ENCODE measurements around the gene RAVER2. TPM values are rescaled to one million over a fixed set of nuclear protein-coding genes. Genes with fewer than 3 reads are reported as not detected.

The RAVER2 gene
- polyA plus RNA-seq, 1 donor (not counting 4 experiments of a cell fraction or from before 2014, with no cell fraction given) = 9.1 TPM

GRCh38 chr1:64758233-64758632 lies 13.4 kb downstream of the RAVER2 start:
- dilution Hi-C loops (cut with MboI; ENCODE audit: extremely low pct_ligation_motif_present, low sequenced_read_pairs) = no loop called here
- TF ChIP-seq EZH2 (IDR thresholded peaks at IDR 0.05; ENCODE audit: low read length) = no peak
- no peak for TF ChIP-seq CTCF (optimal IDR thresholded peaks at IDR 0.05 in 1 of 3, IDR thresholded peaks at IDR 0.05 in 1 of 3, conservative IDR thresholded peaks at IDR 0.05 in 1 of 3; ENCODE audit: extremely low read depth in 1 of 3, insufficient read depth in 2 of 3, low read length in 3 of 3)

GRCh38 chr1:64759968-64760367 lies 15.1 kb downstream of the RAVER2 start:
- no peak overlapping the region for H2AFZ ChIP-seq (ENCODE audit: control insufficient read depth, low read length)
- H3K4me1 ChIP-seq (ENCODE audit: control insufficient read depth, extremely low read depth, insufficient read depth, low read length) = no peaks in the 10 kb centered on the region
- H3K9me1 ChIP-seq (ENCODE audit: control insufficient read depth, extremely low read depth, insufficient read depth, low read length) = no peaks in the 10 kb centered on the region
- H3K9ac ChIP-seq (ENCODE audit: control insufficient read depth, extremely low read depth, insufficient read depth, low read length) = no peak overlapping the region
- no peaks in the 10 kb centered on the region for H4K20me1 ChIP-seq (ENCODE audit: control insufficient read depth, extremely low read depth, insufficient read depth, low read length)
- H3K79me2 ChIP-seq (ENCODE audit: control insufficient read depth, insufficient read depth, low read length) = no peaks in the 10 kb centered on the region
- no peak overlapping the region for H3K27ac ChIP-seq (ENCODE audit: control insufficient read depth, insufficient read depth, low read length)
- DNase-seq (ENCODE audit: low read depth, low spot score) = no peak
- H3K4me2 ChIP-seq (ENCODE audit: control insufficient read depth, extremely low read depth, insufficient read depth, low read depth, low read length) = no peak overlapping the region
- H3K27me3 ChIP-seq (ENCODE audit: control insufficient read depth, extremely low read depth, insufficient read depth, low read length) = no peaks in the 10 kb centered on the region
- H3K9me3 ChIP-seq (ENCODE audit: control insufficient read depth, low read depth, low read length) = no peaks in the 10 kb centered on the region
- no peak for FAIRE-seq
- no peak for TF ChIP-seq CTCF (optimal IDR thresholded peaks at IDR 0.05 in 1 of 3, IDR thresholded peaks at IDR 0.05 in 1 of 3, conservative IDR thresholded peaks at IDR 0.05 in 1 of 3; ENCODE audit: extremely low read depth in 1 of 3, insufficient read depth in 2 of 3, low read length in 3 of 3)
- TF ChIP-seq EZH2 (IDR thresholded peaks at IDR 0.05; ENCODE audit: low read length) = no peak
- H3K4me3 ChIP-seq (ENCODE audit: control insufficient read depth in 2 of 3, extremely low read depth in 1 of 3, insufficient read depth in 2 of 3, low read depth in 1 of 3, low read length in 3 of 3) = no peak overlapping the region
- dilution Hi-C loops (cut with MboI; ENCODE audit: extremely low pct_ligation_motif_present, low sequenced_read_pairs) = no loop called here
- no peaks in the 10 kb centered on the region for H3K36me3 ChIP-seq (ENCODE audit: control insufficient read depth in 2 of 2, extremely low read depth in 1 of 2, insufficient read depth in 2 of 2, low read length in 2 of 2)

More at GRCh38 chr1:64758233-64758632, 13.4 kb downstream of the RAVER2 start:
- no peaks in the 10 kb centered on the region for H4K20me1 ChIP-seq (ENCODE audit: control insufficient read depth, extremely low read depth, insufficient read depth, low read length)
- H3K36me3 ChIP-seq (ENCODE audit: control insufficient read depth in 2 of 2, extremely low read depth in 1 of 2, insufficient read depth in 2 of 2, low read length in 2 of 2) = no peaks in the 10 kb centered on the region
- H3K27ac ChIP-seq (ENCODE audit: control insufficient read depth, insufficient read depth, low read length) = no peak overlapping the region
- H2AFZ ChIP-seq (ENCODE audit: control insufficient read depth, low read length) = no peak overlapping the region
- H3K27me3 ChIP-seq (ENCODE audit: control insufficient read depth, extremely low read depth, insufficient read depth, low read length) = no peaks in the 10 kb centered on the region
- H3K79me2 ChIP-seq (ENCODE audit: control insufficient read depth, insufficient read depth, low read length) = no peaks in the 10 kb centered on the region
- no peak overlapping the region for H3K4me3 ChIP-seq (ENCODE audit: control insufficient read depth in 2 of 3, extremely low read depth in 1 of 3, insufficient read depth in 2 of 3, low read depth in 1 of 3, low read length in 3 of 3)
- no peaks in the 10 kb centered on the region for H3K9me1 ChIP-seq (ENCODE audit: control insufficient read depth, extremely low read depth, insufficient read depth, low read length)
- no peaks in the 10 kb centered on the region for H3K9me3 ChIP-seq (ENCODE audit: control insufficient read depth, low read depth, low read length)
- no peak overlapping the region for H3K9ac ChIP-seq (ENCODE audit: control insufficient read depth, extremely low read depth, insufficient read depth, low read length)
- no peak overlapping the region for H3K4me2 ChIP-seq (ENCODE audit: control insufficient read depth, extremely low read depth, insufficient read depth, low read depth, low read length)
- FAIRE-seq (no peak), DNase-seq (ENCODE audit: low read depth, low spot score) (no peak)
- no peaks in the 10 kb centered on the region for H3K4me1 ChIP-seq (ENCODE audit: control insufficient read depth, extremely low read depth, insufficient read depth, low read length)

All from keratinocyte (primary cell).